ENCODE data around the gene GMDS.

GRCh38 chr6:1993042-1993441 lies 252.4 kb downstream of the GMDS start:
- TF ChIP-seq CTCF (conservative IDR thresholded peaks at IDR 0.05 in 1 of 2, IDR thresholded peaks at IDR 0.05 in 1 of 2; ENCODE audit: low read depth in 1 of 2, low read length in 2 of 2) = no peak
- no peak for TF ChIP-seq EZH2 (IDR thresholded peaks at IDR 0.05; ENCODE audit: low read length, missing control alignments)

All from fibroblast of lung (primary cell).